HL-60 (cell line): Measurements from ENCODE around the gene MDC1.
A peak's percentile ranks its signal among the peaks of the same experiment; 100 is the strongest.

ENCODE experiments used
- DNase-seq, 2 experiments: peaks; one replicate each; pipeline ENCODE4 v3.0.0-alpha.2; 2010 to 2020; ENCODE audit warnings: low read depth in 1 of 2, low spot score in 1 of 2
- H3K27ac ChIP-seq: fragments of 250-450 bp; sonication (Bioruptor Pico); replicated peaks from 2 replicates; pipeline ENCODE4 v1.5.1; 2020; ENCODE audit warnings: mild to moderate bottlenecking, moderate library complexity
- H3K27me3 ChIP-seq: fragments of 250-450 bp; sonication (Bioruptor Pico); 2 replicates; pipeline ENCODE4 v1.5.1; 2021; ENCODE audit warnings: mild to moderate bottlenecking, moderate library complexity; ENCODE audit not compliant: insufficient read depth, poor library complexity, severe bottlenecking
- H3K4me3 ChIP-seq: replicated peaks from 2 replicates; pipeline ENCODE4 v1.5.1; 2011; ENCODE audit warnings: mild to moderate bottlenecking, control low read depth, low read length; ENCODE audit not compliant: insufficient read depth
- GABPA ChIP-seq: IDR thresholded peaks from 2 replicates; pipeline ENCODE4 v1.6.1; 2012; ENCODE audit warnings: low read depth
- POLR2AphosphoS5 ChIP-seq: IDR thresholded peaks from 2 replicates; pipeline ENCODE4 v1.6.1; 2012; ENCODE audit warnings: low read depth
- REST ChIP-seq: IDR thresholded peaks from 2 replicates; pipeline ENCODE4 v1.6.1; 2012; ENCODE audit warnings: low read depth; ENCODE audit not compliant: insufficient replicate concordance
- SPI1 ChIP-seq: IDR thresholded peaks from 2 replicates; pipeline ENCODE4 v1.6.1; 2012; ENCODE audit warnings: low read depth, mild to moderate bottlenecking, borderline replicate concordance
- TF ChIP-seq, protein P1 (sequence below): IDR thresholded peaks from one replicate; pipeline ENCODE4 v1.5.1; 2011; ENCODE audit warnings: low read length, control low read depth, inconsistent platforms; ENCODE audit not compliant: insufficient read depth

Gene MDC1

DNA sequence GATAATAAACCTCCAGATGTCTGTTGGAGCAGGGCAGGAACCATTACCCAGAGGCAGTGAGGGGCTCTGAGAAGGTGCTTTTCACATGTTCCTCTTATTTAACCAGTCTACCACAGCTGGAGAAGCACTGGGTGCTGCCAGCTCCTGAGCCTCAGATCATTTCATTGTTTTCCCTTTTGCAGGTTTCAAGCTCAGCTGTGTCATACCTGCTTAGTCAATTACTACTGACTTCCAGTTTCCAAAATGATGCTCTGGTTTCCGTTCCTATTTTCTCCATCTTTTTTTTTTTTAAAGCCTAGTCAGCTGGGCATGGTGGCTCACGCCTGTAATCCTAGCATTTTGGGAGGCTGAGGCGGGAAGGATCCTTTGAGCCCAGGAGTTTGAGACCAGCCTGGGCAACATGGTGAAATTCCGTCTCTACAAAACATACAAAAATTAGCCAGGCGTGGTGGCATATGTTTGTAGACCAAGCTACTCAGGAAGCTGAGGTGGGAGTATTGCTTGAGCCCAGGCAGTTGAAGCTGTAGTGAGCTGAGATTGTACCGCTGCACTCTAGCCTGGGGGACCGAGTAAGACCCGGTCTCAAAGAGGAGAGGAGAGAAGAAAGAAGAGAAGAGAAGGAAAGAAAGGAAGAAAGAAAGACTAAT, 18.7 kb upstream of the MDC1 start:
- Histone ChIP-seq H3K27me3 (no peaks in the 10 kb centered on the region), H3K27ac (no peak overlapping the region), H3K4me3 (no peak overlapping the region)
- no peak for DNase-seq
- TF ChIP-seq SPI1 (no peak), GABPA (no peak), REST (no peak), POLR2AphosphoS5 (no peak)
- TF ChIP-seq, protein P1, sequence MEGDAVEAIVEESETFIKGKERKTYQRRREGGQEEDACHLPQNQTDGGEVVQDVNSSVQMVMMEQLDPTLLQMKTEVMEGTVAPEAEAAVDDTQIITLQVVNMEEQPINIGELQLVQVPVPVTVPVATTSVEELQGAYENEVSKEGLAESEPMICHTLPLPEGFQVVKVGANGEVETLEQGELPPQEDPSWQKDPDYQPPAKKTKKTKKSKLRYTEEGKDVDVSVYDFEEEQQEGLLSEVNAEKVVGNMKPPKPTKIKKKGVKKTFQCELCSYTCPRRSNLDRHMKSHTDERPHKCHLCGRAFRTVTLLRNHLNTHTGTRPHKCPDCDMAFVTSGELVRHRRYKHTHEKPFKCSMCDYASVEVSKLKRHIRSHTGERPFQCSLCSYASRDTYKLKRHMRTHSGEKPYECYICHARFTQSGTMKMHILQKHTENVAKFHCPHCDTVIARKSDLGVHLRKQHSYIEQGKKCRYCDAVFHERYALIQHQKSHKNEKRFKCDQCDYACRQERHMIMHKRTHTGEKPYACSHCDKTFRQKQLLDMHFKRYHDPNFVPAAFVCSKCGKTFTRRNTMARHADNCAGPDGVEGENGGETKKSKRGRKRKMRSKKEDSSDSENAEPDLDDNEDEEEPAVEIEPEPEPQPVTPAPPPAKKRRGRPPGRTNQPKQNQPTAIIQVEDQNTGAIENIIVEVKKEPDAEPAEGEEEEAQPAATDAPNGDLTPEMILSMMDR: no peak

DNA sequence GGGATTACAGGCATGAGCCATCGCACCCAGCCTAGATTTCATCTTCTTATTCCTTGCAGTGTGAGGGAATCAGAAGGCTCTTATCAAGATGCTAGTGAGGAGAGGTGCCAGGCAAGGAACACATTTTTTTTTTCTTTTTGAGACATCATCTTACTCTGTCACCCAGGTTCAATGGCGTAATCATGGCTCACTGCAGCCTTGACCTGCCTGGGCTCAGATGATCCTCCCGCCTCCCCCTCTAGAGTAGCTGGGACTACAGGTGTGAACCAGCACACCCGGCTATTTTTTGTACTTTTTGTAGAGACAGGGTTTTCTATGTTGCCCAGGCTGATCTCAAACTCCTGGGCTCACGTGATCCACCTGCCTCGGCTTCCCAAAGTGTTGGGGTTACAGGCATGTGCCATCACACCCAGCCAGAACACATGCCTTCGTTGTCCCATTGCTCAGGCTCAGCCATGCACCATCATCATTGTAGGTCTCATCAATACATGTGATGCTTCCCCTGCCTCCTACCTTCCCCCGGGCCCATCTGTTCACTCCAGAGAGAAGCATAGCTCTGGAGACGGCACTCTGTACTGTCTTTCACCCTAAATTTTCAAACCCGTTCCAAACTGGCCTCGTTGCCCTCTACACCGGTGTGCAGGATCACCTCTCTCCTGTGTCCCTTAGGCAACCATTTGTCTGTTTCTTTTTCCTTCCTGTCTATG, 15.3 kb upstream of the MDC1 start:
- H3K27me3 ChIP-seq: no peaks in the 10 kb centered on the region
- H3K4me3 ChIP-seq: no peak overlapping the region
- TF ChIP-seq POLR2AphosphoS5: no peak
- TF ChIP-seq SPI1: no peak
- TF ChIP-seq GABPA: no peak
- TF ChIP-seq, protein P1: no peak
- no peak for TF ChIP-seq REST
- no peak overlapping the region for H3K27ac ChIP-seq
- no peak for DNase-seq

GRCh38 chr6:30730601-30731435, 13.7 kb upstream of the MDC1 start:
- Histone ChIP-seq H3K27ac (peak overlapping the region; percentile 11; the same call in 1 of the 2 replicates), H3K27me3 (no peaks in the 10 kb centered on the region), H3K4me3 (no peak overlapping the region)
- TF ChIP-seq GABPA: 0 out of 2 replicates have a peak, but pooled peaks have one; percentile 29
- no peak for TF ChIP-seq REST
- peak; percentile 77 for TF ChIP-seq SPI1
- TF ChIP-seq, protein P1: peak; percentile 75
- TF ChIP-seq POLR2AphosphoS5: 0 out of 2 replicates have a peak, but pooled peaks have one; percentile 19
- peak in 1 of 2 experiments; percentile 91 for DNase-seq
